Measurements from ENCODE around the gene CCDC92.

Gene CCDC92

DNA sequence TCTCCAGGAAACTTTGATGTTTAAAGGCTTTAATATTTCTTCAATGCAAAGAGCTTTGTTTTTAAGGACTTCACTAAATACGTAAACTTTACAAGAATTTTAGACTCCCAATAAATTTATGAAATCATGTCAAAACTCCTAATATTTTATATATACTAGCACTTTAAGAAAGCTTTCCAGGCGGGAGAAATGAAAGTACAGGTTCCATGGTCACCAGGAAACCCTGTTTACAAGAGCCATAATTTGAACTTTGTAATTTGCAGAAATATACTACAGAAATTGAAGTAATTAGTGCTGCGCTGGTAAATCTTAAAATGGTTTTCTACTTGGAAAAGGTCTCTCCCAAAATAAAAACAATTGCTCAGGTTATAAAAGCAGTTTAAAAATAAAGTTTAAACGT, 8.8 kb downstream of the CCDC92 start:
- TF ChIP-seq, protein P1, sequence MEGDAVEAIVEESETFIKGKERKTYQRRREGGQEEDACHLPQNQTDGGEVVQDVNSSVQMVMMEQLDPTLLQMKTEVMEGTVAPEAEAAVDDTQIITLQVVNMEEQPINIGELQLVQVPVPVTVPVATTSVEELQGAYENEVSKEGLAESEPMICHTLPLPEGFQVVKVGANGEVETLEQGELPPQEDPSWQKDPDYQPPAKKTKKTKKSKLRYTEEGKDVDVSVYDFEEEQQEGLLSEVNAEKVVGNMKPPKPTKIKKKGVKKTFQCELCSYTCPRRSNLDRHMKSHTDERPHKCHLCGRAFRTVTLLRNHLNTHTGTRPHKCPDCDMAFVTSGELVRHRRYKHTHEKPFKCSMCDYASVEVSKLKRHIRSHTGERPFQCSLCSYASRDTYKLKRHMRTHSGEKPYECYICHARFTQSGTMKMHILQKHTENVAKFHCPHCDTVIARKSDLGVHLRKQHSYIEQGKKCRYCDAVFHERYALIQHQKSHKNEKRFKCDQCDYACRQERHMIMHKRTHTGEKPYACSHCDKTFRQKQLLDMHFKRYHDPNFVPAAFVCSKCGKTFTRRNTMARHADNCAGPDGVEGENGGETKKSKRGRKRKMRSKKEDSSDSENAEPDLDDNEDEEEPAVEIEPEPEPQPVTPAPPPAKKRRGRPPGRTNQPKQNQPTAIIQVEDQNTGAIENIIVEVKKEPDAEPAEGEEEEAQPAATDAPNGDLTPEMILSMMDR (IDR thresholded peaks at IDR 0.05), result no peak
- intact Hi-C loops (cut with DNase I; ENCODE audit: low total_unique reads), result no loop called here
- H3K9me3 ChIP-seq, result no peaks in the 10 kb centered on the region
- H3K4me1 ChIP-seq, result peaks cover 0 to 6% (median 0%) of the 10 kb centered on the region in 4 donors
- no peak overlapping the region for H3K4me3 ChIP-seq
- H3K36me3 ChIP-seq, result peaks cover 0 to 8% (median 0%) of the 10 kb centered on the region in 3 donors
- H3K27ac ChIP-seq, result no peak overlapping the region
- no peak for DNase-seq
- H3K27me3 ChIP-seq, result no peaks in the 10 kb centered on the region

GRCh38 chr12:123962513-123962912, 10.1 kb downstream of the CCDC92 start:
- H3K4me3 ChIP-seq, result no peak overlapping the region
- intact Hi-C loops (cut with DNase I; ENCODE audit: low total_unique reads), result no loop called here
- no peak overlapping the region for H3K27ac ChIP-seq
- TF ChIP-seq, protein P1 (IDR thresholded peaks at IDR 0.05), result no peak
- no peaks in the 10 kb centered on the region for H3K27me3 ChIP-seq
- H3K4me1 ChIP-seq, result no peaks in the 10 kb centered on the region
- DNase-seq, result no peak
- H3K9me3 ChIP-seq, result no peaks in the 10 kb centered on the region
- H3K36me3 ChIP-seq, result peaks cover 0 to 8% (median 0%) of the 10 kb centered on the region in 3 donors

DNA sequence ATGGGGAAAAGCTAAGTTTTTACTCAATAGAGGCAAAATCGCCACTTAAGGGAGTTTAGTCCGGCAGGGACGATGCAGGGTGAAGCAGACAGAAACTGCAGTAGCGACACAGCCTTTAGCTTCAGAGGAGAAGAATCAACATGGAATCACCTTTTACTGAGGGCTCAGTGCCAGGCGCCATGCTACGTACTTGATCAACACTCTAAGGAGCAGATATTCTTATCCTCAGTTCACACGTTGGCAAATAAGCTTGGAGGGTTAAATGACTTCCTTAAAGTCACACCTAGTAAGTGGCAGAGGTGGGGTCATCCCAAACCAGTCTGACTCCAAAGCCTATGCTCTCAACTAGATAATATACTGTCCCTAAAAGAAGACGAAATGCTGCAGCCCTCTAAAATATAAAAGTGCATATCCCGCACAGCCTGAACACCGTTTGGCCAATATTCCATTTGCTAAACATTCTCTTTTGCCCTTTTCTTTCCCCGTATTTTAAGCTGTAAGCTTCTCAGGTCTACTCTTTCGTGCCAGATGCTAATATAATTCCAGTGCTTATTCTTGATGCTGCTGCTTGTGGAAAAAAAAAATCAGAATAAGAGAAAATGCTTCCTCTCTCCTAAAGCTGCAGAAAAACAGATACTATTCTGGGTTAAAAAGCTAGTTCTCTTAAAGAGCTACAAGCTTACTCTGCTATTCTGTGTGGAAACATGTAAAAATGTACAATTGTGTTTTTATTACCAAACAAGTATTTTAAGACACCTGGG, 10.9 kb downstream of the CCDC92 start:
- Histone ChIP-seq H3K9me3 (no peaks in the 10 kb centered on the region), H3K4me3 (no peak overlapping the region), H3K27me3 (no peaks in the 10 kb centered on the region), H3K27ac (no peak overlapping the region), H3K4me1 (no peaks in the 10 kb centered on the region), H3K36me3 (peaks cover 0 to 8% (median 0%) of the 10 kb centered on the region in 3 donors)
- DNase-seq, result no peak
- TF ChIP-seq, protein P1 (IDR thresholded peaks at IDR 0.05), result no peak
- intact Hi-C loops (cut with DNase I; ENCODE audit: low total_unique reads), result no loop called here

DNA sequence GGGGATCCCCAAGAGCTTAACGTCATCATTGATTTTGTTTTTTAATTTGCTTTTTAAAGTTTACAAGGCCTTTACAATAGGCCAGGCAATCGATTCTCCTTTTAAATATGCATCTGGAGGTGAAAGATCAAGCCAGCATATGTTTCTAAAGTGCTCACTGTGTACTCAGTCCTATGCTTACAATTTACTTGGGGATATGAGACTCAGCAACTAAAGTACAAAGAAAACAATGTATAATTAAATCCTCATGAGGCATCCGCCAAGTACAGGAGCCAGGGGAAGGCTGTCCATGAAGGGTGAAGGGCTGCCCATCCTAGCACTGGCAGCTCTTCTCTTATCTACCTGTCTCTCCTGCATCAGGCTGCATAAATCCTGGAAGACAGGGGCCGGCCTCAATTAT, 11.8 kb downstream of the CCDC92 start:
- Histone ChIP-seq H3K27me3 (no peaks in the 10 kb centered on the region), H3K9me3 (no peaks in the 10 kb centered on the region), H3K4me3 (no peak overlapping the region), H3K27ac (no peak overlapping the region), H3K4me1 (no peaks in the 10 kb centered on the region), H3K36me3 (peaks cover 0 to 5% (median 0%) of the 10 kb centered on the region in 3 donors)
- TF ChIP-seq, protein P1 (IDR thresholded peaks at IDR 0.05), result no peak
- intact Hi-C loops (cut with DNase I; ENCODE audit: low total_unique reads), result no loop called here
- no peak for DNase-seq

DNA sequence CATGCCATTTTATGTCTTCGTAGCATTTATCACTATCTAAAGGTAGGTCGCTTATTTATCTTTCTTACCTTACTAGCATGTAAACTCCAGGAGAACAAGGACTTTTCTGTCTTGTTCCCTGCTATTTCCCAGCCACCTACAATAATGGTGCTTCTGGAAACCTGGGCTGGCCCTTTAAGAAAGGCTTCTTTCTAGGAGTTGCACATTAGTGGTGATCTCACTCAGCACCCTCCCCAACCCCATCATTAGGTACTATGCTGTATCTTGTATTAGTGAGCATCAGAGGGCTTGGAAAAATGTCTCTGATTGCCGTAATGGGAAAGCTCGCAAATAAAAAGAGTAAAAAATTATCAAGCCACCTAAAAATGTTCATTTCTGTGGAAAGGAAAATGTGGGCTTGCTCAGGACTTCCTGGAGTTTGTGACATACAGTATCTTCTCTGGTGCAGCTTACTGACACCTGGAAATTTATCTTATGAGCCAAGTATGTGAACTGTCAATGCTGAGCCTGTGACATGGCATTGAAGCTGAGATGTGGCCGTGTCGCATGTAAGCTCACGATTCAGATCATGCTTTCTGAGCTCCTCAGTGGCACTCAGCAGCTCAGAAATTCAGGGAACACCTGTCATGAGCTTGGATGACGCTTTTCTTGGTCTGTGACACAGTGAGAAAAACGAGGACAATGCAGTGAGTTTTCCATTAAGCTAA, 12.4 kb downstream of the CCDC92 start:
- H3K27ac ChIP-seq, result no peak overlapping the region
- no peaks in the 10 kb centered on the region for H3K9me3 ChIP-seq
- H3K27me3 ChIP-seq, result no peaks in the 10 kb centered on the region
- H3K36me3 ChIP-seq, result no peaks in the 10 kb centered on the region
- no peak for DNase-seq
- no peaks in the 10 kb centered on the region for H3K4me1 ChIP-seq
- TF ChIP-seq, protein P1 (IDR thresholded peaks at IDR 0.05), result no peak
- intact Hi-C loops (cut with DNase I; ENCODE audit: low total_unique reads), result no loop called here
- H3K4me3 ChIP-seq, result no peak overlapping the region
